Measurements from ENCODE around the gene SEC14L1.
A peak's percentile ranks its signal among the peaks of the same experiment; 100 is the strongest.

The SEC14L1 gene

DNA sequence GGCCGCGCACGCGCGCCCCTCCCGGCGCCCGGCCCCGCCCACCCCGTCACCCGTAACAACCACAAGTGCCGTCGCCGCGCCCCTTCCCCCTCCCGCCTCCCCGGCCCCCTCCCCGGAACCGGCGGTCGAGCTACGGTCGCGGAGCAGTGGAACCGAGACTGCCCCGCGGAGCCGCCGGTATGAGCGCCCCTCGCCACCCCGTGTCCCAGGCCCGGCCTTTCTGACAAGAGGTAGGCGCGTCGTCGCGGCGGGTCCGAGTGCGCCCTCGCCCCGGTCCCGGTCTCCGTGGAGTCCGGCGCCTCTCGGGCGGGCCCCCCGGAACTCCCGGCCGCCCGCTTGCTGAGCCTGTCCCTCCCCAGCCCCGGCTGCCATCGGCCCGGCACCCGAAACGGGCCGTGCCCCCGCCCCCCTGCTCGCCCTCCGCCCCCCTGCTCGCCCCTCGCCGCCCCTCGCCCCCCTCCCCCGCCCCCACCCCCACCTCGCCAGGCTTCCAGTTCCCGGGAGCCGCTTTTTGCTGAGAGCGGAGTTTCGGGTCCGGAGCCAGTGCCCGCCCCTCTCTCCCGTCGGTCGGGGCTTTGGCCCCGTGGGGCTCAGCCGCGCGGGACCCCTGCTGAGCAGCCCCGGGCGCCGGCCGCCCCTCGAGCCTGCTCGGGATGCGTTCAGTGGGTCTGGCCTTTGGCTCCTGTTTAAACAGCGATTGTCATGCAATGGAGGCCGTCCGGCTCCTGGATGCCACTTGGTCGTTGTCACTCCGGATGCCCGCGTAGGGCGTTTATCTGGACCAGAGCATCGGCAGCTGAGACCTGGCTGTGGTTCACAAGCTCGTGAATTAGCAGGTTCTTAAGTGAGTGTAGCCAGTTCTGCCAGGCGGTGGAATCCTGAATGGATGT lies at the start of gene SEC14L1:
TSS of gene SEC14L1 (plus strand) at position 92 of the 890 bp plus-strand sequence. CDS start 2,628 bp downstream, outside the sequence.
- Histone ChIP-seq H3K27me3 (no peaks in the 10 kb centered on the region), H3K9me3 (replicated peaks in 1 of 11) (peaks cover 24 to 34% (median 30%) of the 10 kb centered on the region in 11 experiments), H3K4me3 (peak within 1 kb of the TSS; percentile 65 to 85 (median 76)), H3K9ac (peak within 1 kb of the TSS; percentile 82 to 93 (median 87)), H3K27ac (peak within 1 kb of the TSS; percentile 80 to 99 (median 95)), H3K36me3 (peaks cover 29 to 54% (median 37%) of the 10 kb centered on the region in 11 experiments), H3K4me1 (peaks cover 52 to 76% (median 63%) of the 10 kb centered on the region in 10 experiments), H3K4me2 (peak within 1 kb of the TSS; percentile 83 to 97 (median 92)), H4K20me1 (peaks cover 6 to 49% (median 20%) of the 10 kb centered on the region in 11 experiments; a peak in 14 of 22 replicates)
- no peak for TF ChIP-seq Cebpa-rat (IDR thresholded peaks at IDR 0.05)

- H3K4me2 ChIP-seq, result peak overlapping the region in 9 of 11 experiments; percentile 17 to 98 (median 93); a peak in 13 of 22 replicates
- TF ChIP-seq Cebpa-rat (IDR thresholded peaks at IDR 0.05), result no peak
- H3K4me1 ChIP-seq, result peaks cover 52 to 64% (median 58%) of the 10 kb centered on the region in 10 experiments
- H3K9ac ChIP-seq, result peak overlapping the region in 4 of 11 experiments; percentile 1 to 96 (median 33); a peak in 2 of 22 replicates
- no peak overlapping the region for H3K4me3 ChIP-seq
- no peak overlapping the region for H3K27ac ChIP-seq
- H3K27me3 ChIP-seq, result no peaks in the 10 kb centered on the region
- H3K36me3 ChIP-seq, result peaks cover 60 to 75% (median 69%) of the 10 kb centered on the region in 11 experiments
- no peaks in the 10 kb centered on the region for H3K9me3 ChIP-seq (replicated peaks in 1 of 11)
- H4K20me1 ChIP-seq, result peaks cover 0 to 65% (median 24%) of the 10 kb centered on the region in 11 experiments; a peak in 14 of 22 replicates
Measured at GRCh38 chr17:77092025-77092424, 48.7 kb upstream of the SEC14L1 start.

GRCh38 chr17:77095461-77095860 lies 45.3 kb upstream of the SEC14L1 start:
- H3K9me3 ChIP-seq (replicated peaks in 1 of 11), result no peaks in the 10 kb centered on the region
- H3K4me2 ChIP-seq, result no peak overlapping the region
- no peak overlapping the region for H3K27ac ChIP-seq
- H3K36me3 ChIP-seq, result peaks cover 54 to 95% (median 88%) of the 10 kb centered on the region in 11 experiments
- TF ChIP-seq Cebpa-rat (IDR thresholded peaks at IDR 0.05), result no peak
- no peak overlapping the region for H3K4me3 ChIP-seq
- peak overlapping the region in 3 of 11 experiments; percentile 11 to 44 (median 38); a peak in 3 of 22 replicates for H3K9ac ChIP-seq
- H3K4me1 ChIP-seq, result peaks cover 50 to 78% (median 58%) of the 10 kb centered on the region in 10 experiments
- H4K20me1 ChIP-seq, result peaks cover 0 to 67% (median 29%) of the 10 kb centered on the region in 11 experiments; a peak in 14 of 22 replicates
- H3K27me3 ChIP-seq, result no peaks in the 10 kb centered on the region

DNA sequence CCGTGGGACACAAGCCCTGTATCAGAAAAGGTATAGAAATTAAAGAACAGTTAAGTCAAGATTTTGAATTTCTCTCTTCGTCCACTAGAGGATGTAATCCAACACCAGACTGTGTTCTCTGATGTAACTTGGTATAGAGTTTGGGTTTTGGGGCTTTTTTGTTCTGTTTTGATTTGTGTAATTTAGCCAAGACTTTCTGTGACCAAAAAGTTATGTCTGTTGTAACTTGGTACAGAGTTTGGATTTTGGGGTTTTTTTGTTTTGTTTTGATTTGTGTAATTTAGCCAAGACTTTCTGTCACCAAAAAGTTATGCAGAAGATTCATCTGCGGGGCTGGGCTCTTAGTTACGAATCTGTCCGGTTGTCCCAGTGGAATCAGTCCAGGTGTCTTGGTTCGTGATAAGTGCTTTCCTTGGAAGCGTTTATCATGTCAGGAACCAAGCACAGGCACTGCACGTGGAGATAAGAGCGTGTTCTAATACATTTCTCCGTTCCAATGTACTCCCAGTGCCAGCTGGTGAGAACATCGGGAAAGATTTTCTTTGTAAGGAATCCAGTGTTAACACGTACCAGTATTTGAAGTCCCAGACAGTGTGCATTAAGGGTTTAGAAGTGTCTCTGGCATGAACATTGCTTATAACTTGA lies 44.1 kb upstream of the SEC14L1 start:
- Histone ChIP-seq H3K4me2 (peak overlapping the region in 2 of 11 experiments; percentile 80 to 90; a peak in 4 of 22 replicates), H3K4me1 (peaks cover 48 to 78% (median 58%) of the 10 kb centered on the region in 10 experiments), H3K36me3 (peaks cover 42 to 83% (median 75%) of the 10 kb centered on the region in 11 experiments), H4K20me1 (peaks cover 0 to 55% (median 29%) of the 10 kb centered on the region in 11 experiments; a peak in 14 of 22 replicates), H3K4me3 (no peak overlapping the region), H3K9ac (peak overlapping the region in 1 of 11 experiments; percentile 67; a peak in 2 of 22 replicates), H3K27me3 (no peaks in the 10 kb centered on the region), H3K27ac (peak overlapping the region in 1 of 11 experiments; percentile 19; a peak in 1 of 22 replicates), H3K9me3 (replicated peaks in 1 of 11) (no peaks in the 10 kb centered on the region)
- TF ChIP-seq Cebpa-rat (IDR thresholded peaks at IDR 0.05), result no peak

DNA sequence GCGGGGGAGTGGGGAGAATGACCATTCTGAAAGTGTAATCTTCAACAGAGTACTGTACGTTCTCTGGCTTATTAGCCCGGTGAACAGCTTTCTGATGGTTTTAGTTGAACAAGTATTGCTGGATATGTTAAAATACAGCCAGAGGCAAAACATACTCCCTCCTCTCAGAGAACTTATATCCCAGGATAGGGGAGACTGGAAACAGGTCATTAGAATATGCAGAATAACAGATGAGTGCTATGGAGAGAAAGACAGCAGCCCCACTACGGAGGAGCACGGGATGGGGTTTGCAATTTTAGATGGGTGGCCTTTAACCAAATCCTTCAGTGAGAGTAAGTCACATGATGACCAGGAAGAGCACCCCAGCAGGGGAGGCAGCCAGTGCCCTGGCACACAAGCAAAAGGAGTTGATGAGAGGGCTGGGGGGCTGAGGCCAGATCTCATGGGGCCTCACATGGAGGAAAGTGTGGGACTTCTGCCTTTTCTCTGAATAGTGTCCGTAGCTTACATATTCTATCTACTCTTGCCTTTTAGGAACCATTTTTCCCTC lies 43.1 kb upstream of the SEC14L1 start:
- no peak for TF ChIP-seq Cebpa-rat (IDR thresholded peaks at IDR 0.05)
- Histone ChIP-seq H3K27me3 (no peaks in the 10 kb centered on the region), H4K20me1 (peaks cover 0 to 45% (median 27%) of the 10 kb centered on the region in 11 experiments; a peak in 14 of 22 replicates), H3K9me3 (replicated peaks in 1 of 11) (no peaks in the 10 kb centered on the region), H3K36me3 (peaks cover 32 to 73% (median 65%) of the 10 kb centered on the region in 11 experiments), H3K4me2 (peak overlapping the region in 5 of 11 experiments; percentile 54 to 90 (median 70); a peak in 8 of 22 replicates), H3K9ac (peak overlapping the region in 2 of 11 experiments; percentile 35 to 67; a peak in 3 of 22 replicates), H3K27ac (peak overlapping the region in 2 of 11 experiments; percentile 71 to 76; a peak in 3 of 22 replicates), H3K4me1 (peaks cover 48 to 78% (median 60%) of the 10 kb centered on the region in 10 experiments), H3K4me3 (no peak overlapping the region)

DNA sequence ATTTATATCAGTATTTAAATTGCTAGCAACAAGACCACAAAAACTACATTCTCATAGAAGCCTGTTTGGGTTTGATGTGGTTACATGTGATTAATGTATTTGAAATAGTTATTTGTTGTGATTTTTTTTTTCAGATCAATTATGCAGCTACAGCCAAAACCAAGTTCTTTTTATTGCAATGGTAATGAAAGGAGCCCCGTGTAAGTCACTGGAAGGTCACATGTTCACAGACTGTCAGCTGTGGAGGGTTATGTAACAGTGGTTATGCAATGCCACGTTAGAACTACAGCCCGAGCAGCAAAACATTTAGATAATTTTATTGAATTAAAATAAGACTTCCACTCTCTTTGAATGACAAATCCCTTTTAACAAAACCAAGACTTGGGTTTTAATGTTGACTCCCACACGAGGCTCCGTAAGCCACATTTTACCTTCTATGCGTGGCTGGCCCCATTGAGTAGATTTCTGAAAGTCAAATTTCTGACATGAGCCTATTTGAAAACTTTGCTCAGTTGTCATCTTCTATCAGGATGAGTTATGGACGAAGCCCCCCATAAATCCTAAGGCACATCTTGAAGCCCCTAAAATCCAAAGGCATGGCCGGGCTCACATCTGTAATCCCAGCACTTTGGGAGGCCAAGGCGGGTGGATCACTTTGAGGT lies 41.8 kb upstream of the SEC14L1 start:
- Histone ChIP-seq H3K4me3 (no peak overlapping the region), H3K27me3 (no peaks in the 10 kb centered on the region), H4K20me1 (peaks cover 0 to 33% (median 17%) of the 10 kb centered on the region in 11 experiments; a peak in 12 of 22 replicates), H3K4me1 (peaks cover 43 to 66% (median 53%) of the 10 kb centered on the region in 10 experiments), H3K36me3 (peaks cover 19 to 60% (median 52%) of the 10 kb centered on the region in 11 experiments), H3K9me3 (replicated peaks in 1 of 11) (no peaks in the 10 kb centered on the region), H3K9ac (peak overlapping the region in 5 of 11 experiments; percentile 12 to 27 (median 17); a peak in 4 of 22 replicates), H3K4me2 (peak overlapping the region in 9 of 11 experiments; percentile 5 to 90 (median 54); a peak in 15 of 22 replicates), H3K27ac (peak overlapping the region in 9 of 11 experiments; percentile 11 to 76 (median 33); a peak in 12 of 22 replicates)
- TF ChIP-seq Cebpa-rat (IDR thresholded peaks at IDR 0.05), result peak in 2 of 11 experiments; percentile 27 to 54; a peak in 1 of 22 replicates

GRCh38 chr17:77099997-77100396 lies 40.8 kb upstream of the SEC14L1 start:
- H3K9me3 ChIP-seq (replicated peaks in 1 of 11), result no peaks in the 10 kb centered on the region
- no peaks in the 10 kb centered on the region for H3K27me3 ChIP-seq
- no peak for TF ChIP-seq Cebpa-rat (IDR thresholded peaks at IDR 0.05)
- H3K27ac ChIP-seq, result peak overlapping the region in 3 of 11 experiments; percentile 40 to 76 (median 71); a peak in 5 of 22 replicates
- no peak overlapping the region; a peak in 1 of 22 replicates for H3K9ac ChIP-seq
- H3K4me2 ChIP-seq, result peak overlapping the region in 5 of 11 experiments; percentile 33 to 90 (median 70); a peak in 9 of 22 replicates
- H3K36me3 ChIP-seq, result peaks cover 9 to 50% (median 42%) of the 10 kb centered on the region in 11 experiments
- H3K4me1 ChIP-seq, result peaks cover 43 to 66% (median 53%) of the 10 kb centered on the region in 10 experiments
- H3K4me3 ChIP-seq, result no peak overlapping the region
- H4K20me1 ChIP-seq, result peaks cover 0 to 29% (median 14%) of the 10 kb centered on the region in 11 experiments; a peak in 12 of 22 replicates

Measured in BLaER1 treated with 17β-estradiol and CSF1 and Interleukin-3, amounts not matched to agents 10 nM and 100 nM (cell line).